Muscle of back (tissue), 11 donors: ENCODE results near the gene COX19. TPM values are rescaled to one million over a fixed set of nuclear protein-coding genes. Genes with fewer than 3 reads are reported as not detected.
"Not testable (repeated sequence)": the region's sequence is repeated elsewhere in the genome, so short reads cannot be mapped to it uniquely, and the experiment has no call there.

ENCODE experiments used
- DNase-seq, 3 donors: peaks; one replicate each; pipeline versions ENCODE4 v3.0.0 to v3.0.0-alpha.2; 2013
- polyA plus RNA-seq, 10 donors: library from polyadenylated mRNA; unstranded; fragments of 120-200 nt; gene quantifications; one replicate each; pipeline ENCODE4 v1.2.1, GENCODE V29; 2013; ENCODE audit not compliant: insufficient read length in 10 of 10

Gene COX19
- polyA plus RNA-seq, 10 donors, result 7.0 to 12.4 (median 10.5) TPM

DNA sequence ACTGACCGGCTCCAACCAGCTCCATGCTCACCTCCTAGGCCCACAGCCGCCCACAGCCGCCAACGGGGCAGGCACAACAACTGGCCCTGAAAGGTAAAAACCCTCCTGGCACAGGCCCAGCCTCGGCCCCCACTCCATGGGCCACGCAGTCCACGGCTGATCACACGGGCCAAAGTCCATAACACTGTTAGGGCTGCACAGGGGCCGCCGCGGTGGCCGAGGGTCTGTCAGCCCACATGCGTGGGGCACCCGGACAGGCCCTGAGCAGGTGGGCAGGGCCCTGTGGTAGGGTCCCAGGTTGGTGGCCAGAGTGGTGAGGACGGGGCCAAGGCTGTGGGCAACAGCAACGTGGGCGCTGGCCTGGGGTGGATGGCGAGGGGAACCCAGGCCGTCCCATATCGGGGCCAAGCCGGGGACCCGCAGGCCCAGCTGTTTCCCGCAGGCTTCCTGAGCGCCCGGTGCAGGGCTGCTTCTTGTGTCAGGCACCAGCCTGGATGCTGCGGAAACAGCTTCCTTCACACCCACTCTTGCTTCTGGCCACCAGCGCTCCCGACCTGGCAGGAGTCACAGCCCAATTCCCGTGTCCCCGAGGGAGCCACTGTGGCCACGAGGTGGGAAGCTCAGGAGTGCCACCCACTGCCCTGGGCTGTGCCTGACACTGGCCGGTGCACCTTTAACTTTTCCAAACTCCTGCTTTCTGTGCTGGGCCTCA lies 36.8 kb upstream of the COX19 start:
- DNase-seq, result no peak

DNA sequence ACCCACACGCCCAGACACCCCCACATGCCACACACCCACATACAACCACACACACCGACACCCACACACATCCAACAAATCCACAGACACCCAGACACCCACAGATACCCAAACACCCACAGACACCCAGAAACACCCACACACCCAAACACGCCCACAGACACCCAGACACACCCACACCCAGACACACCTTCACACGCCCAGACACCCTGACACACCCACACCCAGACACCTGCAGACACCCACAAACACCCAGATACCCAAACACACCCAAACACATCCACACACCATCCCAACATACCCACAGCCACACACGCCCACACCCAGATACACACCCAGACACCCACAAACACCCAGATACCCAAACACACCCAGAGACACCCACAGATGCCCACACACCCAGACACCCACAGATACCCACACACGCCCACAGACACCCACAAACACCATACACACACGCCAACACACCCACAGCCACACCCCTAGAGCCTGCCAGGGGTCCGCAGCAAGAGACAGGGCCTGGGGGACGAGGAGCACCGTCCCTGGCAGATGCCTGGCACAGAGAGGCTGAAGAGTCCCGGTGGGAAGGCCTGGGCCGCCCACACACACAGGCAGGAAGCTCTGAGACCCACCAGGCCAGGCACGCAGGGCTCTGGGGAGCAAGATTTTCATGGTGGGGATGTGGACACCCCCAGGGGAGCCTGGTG lies 36.1 kb upstream of the COX19 start:
- no peak for DNase-seq

DNA sequence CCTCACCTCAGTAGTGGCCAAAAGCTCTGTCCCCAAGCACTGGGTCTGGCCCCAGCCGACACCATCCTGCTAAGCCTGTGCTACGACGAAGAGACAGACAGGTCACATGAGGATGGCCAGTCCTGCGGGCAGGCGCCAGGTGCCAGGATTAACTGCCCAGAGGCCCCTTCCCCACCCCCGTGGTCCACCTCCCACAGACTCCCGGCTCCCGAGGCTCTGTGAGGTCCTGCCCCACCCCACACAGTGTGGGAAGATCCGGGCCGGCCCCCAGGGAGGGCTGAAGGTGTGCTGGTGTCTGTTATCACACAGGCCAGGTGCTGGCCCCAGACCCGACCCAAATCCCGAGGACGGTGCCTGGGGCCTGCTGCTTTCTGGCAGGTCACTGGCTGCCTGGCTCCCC lies 34.9 kb upstream of the COX19 start:
- no peak for DNase-seq

DNA sequence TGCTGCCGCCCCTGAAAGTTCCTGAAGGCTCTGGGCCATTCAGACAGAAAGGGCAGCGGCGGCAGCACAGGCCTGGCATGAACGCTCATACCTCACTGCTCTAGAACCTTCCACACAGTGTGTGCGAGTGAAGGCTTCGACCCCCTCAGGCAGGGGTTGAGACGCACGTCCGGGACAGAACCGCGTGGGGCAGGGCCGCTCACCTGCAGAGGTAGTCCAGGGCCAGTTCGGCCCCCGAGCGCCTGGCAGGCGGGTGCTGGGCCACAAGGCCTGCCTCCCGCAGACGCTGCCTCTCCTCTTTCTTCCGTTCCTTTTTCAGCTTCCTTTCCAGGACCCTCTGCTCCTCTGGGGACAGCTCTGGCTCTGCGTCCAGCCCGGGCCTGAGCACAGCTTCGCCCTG lies 34.4 kb upstream of the COX19 start:
- DNase-seq, result no peak

DNA sequence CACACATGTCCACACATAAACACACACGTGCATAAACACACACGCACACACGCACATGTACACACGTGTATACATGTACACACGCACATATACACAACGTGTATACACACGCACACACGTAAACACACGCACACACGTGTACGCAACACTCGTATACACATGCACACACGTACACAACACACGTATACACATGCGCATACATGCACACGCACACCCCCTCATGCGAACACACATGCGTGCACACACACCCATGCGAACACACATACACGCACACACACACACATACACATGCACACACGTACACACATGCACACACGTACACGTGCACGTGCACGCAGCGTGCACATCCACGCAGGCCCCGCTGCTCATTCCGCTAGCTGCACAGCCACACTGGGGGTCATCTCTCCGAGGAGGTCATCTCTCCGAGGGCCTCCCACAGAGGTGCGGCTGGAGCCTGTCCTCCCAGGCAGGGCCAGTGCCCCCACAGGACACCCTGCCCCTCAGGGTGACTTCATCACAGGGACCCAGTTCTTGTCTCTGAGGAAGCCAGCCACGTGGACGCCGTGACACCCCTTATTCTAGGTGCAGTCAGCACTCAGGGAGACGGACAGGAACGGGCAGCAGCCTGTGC lies 33.5 kb upstream of the COX19 start:
- DNase-seq, result no peak

DNA sequence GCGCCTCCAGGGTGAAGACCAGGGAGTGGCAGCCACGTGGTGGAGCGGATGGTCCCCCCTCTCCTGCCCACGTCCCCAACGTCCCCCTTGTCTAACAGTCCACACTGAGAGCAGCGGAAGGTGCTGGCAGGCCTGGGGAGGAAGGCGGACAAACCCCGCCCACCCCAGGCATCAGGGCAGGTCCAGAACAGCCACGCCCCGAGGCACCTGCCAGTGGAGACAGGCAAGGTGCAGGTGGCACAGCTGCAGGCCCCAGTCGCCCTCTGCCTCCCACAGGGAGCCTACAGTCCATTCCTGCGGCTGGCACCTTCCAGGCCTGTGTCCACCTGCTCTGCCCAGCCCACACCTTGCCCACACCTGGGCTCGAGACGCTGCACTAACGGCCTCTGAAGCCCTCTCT lies 32.6 kb upstream of the COX19 start:
- DNase-seq, result no peak

DNA sequence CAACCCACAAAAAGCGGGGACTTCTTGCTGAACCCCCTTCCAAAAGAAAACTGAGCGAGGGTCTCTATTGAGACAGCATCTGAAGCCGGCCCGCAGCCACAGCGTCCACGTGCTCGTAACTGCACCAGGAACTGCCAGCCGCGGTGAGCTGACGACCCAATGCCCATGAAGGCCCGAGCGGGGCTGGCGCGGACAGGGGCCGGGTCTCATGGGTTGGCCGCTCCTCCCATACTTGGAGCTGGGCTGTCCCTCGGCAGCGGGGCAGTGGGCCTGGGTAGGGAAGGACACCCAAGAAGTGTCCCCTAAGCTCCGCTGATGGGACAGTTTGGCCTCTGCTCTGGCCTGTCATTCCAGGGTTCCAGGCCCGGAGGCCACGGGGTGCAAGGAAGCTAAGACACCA lies 30.0 kb upstream of the COX19 start:
- DNase-seq, result no peak

DNA sequence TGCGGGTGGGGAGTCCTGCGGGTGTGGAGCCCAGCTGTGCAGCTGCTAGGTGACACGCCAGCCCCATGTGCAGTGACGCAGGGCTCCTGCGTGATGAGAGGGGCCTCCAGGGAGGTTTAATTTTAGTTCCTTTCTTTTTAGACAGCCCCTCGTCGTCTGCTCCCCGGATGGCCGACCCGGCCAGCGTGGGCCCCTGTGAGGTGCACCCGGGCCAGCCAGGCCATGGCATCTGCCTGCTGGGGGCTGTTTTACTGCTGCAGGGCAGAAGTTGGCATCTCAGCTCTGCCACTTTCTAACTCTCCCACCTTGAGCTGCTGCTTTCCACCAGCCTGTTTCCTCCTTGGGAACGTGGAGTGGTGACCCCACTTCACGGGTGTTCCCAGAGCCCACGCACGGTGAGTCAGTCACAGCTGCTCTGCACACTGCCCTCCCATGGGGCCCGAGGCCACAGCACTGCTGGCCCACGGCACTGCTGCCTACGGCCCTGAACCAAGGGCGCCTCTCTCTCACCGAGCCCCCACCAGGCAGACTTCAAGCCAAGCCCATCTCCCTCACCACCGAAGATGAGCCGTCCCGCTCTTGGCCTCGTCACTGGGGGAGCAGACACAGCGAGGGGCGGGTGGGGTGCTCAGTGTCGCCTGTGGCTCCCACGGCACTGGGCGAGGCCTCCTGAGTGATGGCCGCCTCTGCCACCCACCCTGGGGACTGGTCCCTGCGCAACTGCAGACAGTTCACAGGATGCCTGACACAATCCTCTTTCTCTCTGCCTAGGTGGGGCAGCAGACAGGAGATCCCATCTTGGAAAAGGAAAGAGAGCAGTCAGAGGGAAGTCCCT lies 28.9 kb upstream of the COX19 start:
- no peak for DNase-seq

DNA sequence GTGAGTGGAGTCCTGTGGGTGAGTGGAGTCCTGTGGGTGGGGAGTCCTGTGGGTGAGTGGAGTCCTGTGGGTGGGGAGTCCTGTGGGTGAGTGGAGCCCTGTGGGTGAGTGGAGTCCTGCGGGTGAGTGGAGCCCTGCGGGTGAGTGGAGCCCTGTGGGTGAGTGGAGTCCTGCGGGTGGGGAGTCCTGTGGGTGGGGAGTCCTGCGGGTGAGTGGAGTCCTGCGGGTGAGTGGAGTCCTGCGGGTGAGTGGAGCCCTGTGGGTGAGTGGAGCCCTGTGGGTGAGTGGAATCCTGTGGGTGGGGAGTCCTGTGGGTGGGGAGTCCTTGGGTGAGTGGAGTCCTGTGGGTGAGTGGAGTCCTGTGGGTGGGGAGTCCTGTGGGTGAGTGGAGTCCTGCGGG lies 27.1 kb upstream of the COX19 start:
- DNase-seq, result not testable (repeated sequence)

DNA sequence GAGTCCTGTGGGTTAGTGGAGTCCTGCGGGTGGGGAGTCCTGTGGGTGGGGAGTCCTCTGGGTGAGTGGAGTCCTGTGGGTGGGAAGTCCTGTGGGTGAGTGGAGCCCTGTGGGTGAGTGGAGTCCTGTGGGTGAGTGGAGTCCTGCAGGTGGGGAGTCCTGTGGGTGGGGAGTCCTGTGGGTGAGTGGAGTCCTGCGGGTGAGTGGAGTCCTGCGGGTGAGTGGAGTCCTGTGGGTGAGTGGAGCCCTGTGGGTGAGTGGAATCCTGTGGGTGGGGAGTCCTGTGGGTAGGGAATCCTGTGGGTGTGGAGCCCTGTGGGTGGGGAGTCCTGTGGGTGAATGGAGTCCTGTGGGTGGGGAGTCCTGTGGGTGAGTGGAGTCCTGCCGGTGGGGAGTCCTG lies 26.7 kb upstream of the COX19 start:
- DNase-seq, result not testable (repeated sequence)

DNA sequence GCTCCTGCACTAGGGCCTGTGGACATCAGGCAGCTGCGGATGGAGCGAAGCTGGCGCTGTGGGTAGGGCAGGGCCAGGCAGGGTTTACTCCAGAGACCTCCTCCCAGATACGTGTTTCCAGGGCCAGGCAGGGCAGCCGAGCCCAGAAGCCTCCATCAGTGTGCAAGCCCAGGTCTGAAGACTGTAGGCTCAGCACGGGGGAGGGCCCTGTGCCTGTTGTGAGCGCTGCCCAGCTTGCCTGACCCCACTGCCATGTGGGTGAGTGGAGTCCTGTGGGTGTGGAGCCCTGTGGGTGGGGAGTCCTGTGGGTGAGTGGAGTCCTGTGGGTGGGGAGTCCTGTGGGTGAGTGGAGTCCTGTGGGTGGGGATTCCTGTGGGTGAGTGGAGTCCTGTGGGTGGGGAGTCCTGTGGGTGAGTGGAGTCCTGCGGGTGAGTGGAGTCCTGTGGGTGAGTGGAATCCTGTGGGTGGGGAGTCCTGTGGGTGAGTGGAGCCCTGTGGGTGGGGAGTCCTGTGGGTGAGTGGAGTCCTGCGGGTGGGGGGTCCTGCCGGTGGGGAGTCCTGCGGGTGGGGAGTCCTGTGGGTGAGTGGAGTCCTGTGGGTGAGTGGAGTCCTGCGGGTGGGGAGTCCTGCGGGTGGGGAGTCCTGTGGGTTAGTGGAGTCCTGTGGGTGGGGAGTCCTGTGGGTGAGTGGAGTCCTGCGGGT lies 25.9 kb upstream of the COX19 start:
- DNase-seq, result not testable (repeated sequence)

DNA sequence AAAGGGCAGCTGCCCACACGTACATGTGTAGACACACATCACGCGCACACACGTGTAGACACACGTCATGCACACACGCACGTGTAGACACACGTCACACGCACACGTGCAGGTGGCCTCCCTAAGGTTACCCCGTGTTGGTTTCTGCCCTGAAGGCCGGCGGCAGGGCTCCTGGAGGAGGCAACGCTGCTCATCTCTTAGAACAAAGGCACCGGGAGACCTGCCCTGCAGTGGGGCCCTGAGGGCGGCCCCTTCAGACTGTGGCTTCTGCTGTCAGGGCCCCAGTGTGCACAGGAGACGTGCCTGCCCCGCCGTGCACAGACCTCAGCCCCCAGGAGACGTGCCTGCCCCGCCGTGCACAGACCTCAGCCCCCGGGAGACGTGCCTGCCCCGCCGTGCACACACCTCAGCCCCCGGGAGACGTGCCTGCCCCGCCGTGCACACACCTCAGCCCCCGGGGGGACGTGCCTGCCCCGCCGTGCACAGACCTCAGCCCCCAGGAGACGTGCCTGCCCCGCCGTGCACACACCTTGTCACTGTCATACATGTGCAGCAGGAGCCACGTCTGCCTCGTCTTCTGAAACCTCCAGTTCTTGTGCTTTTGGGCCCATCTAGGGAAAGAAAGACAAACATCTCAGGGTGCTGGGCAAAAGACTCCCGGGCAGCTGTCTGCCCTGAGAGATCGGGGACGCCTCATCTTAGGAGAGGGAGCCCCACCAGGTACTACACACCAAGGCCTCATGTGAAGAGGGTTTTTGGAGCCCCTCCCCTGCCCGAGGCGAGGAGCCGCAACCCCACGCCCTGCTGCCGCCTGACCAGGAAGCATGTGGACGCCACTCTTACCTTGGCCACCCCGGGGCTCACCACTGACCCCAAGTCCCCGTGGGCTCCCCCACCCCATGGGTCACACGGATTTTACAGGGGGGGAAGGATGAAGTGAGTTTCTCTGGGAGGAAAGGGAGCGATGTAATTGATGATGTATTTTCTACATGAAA lies 24.9 kb upstream of the COX19 start:
- no peak for DNase-seq

DNA sequence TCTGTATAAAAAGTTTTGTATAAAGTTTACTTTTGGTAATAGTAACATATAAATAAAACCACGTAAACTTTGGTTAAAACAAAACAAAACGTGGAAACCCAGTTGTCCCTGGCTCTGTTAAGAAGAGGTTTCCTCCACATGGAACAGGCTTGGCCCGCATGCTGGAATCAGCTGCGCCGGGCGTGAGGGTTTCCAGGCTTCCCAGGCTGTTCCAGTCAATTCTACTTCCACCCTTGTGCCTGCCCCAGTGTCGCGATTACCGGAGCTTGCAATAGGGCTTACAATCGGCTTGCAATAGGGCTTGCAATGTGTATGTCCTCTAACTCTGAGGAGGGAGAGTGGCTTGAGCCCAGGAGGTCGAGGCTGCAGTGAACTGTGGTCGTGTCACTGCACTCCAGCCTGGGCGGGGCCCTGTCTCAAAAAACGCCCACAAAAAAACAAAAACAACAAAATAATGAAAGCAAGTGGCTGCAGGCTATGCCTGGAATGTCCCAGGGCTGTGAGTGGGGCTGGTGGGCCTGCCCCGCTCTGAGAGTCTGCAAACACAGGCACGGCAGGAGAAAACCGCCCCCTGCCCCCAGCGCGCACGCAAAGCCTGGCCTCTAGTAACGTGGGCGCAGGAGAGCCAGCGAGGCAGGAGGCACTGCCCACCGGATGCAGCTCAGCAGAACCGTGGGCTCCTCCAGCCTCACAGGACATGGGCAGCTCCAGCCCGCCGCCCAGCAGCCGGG lies 24.0 kb upstream of the COX19 start:
- no peak for DNase-seq

DNA sequence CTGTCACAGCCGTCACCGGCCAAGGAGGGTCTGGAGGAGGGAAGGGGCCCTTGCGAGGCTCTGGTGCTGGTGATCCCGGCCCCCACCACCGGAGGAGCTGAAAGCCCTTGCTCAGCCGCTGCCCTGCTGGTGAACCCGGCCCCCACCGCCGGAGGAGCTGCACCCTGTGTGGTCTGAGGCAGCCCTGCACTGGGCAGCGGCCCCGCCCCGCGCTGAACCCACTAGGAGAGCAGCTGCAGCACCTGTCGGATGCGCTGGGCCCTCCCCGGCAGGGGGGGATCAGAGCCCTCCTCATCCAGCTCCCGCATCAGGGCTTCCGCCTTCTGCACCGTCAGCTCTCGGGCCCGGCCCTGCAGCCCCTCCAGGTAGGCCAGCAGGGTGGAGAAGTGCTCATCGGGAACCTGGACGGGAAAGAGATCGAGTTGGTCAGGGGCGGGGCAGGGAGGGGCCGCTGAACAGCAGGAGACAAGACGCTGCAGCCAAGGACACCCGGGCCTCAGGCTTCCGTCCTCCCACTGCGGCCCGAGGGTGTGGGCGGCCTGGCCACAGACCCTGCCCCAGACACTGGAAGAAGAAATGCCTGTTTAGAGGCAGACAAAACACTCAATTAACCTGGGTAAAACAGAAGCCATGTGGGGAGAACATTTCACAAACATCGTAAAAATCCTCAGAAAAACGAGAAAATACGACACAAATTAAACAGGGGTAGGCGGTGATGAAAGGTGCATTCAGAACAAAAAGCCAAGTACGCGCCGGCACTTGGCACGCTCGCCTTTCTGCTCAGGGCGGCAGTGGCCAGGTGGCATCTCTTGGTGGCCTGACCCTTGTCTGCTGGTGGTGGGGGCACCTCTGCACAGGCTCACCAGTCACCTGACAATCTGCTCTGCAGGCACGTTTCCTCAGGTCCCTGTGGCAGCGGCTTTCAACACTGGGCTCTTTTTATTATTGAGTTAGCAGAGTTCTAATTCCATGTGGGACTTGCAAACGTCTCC lies 22.4 kb upstream of the COX19 start:
- no peak for DNase-seq

DNA sequence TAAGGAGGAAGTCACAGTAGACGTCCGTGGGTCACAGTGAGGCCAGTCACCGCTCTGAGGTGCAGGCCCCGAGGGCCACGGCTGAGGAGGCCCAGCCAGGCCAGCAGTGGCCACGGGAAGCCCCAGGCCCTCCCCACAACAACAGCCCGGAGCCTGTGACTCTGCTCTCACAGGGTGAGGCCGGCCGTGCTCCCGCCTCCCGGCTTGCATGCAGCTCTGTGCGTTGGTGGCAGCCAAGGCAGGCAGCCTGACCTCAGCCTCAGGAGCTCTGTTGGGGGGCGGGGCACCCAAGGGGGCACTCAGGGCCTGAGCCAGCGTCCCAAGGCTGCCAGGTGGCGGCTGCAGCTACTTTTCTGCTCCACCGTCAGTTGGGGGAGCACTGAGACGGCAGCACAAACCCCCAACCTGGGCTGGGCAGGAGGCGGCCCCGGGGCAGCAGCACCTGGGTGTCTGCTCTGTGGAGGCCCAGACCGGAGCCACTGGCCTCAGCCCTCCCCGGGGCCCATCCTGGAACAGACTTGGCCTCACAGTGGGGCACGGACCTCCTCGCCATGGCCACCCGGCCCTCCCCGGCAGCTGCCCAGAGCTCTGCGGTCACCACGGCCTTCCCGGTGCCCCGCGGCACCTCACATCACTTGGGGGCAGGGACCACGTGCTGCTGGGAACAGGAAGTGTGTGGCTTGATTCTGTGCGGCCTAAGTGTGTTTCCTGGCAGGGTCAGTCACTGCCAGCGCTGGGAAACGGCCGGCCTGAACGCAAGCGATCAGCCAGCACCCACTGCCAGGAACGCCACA lies 20.9 kb upstream of the COX19 start:
- no peak for DNase-seq

DNA sequence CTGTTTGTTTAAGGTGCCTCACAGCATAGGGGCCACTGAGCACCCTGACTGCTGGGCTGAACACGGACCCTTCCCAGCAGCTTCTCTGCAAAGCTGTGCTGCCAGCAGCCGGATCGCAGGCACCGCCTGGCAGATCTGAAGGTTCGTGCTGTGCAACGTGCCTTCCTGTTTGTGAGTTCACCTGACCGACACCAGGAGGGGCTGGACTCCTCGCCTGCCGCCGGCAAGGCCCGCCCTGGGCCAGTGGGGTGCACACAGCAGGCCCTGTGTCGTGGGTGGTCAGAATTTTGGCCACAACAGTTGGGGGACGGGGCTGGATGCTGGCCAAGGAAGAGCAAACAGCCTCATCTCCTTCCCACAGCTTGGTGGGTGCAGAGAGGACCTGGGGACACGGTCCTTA lies 20.2 kb upstream of the COX19 start:
- DNase-seq, result no peak

DNA sequence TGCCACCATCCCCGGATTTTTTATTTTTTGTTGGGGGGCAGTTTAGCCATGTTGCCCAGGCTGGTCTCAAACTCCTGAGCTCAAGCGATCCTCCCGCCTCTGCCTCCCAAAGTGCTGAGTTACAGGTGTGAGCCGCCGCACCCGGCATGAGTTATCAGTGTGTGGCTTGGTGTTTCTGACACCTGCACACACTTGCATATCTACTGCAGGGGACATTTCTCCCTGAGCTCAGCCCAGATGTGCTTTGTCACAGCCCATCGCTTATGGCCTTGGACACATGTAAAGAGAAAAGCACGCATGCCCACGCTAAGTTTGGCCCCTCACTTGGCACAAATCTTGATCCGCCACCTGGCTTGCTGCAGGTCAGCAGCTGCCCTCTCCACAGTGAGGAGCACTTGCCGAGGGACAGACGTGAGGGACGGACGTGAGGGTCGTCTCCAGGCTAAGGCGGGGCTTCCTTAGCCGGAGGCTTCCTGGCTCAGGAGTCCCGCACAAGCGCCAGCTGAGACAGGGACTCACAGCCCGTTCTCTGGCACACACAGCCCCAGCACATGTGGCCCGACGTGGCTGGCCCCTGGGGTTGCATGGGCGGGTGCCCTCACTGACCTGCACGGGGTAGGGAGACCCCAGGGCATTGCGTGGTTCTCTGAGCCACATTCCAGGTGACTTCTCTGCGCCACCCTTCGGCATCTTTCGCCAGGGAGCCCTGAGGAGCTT lies 19.4 kb upstream of the COX19 start:
- peak in 1 of 3 donors; percentile 20 for DNase-seq
